ENCODE measurements around the gene SOX14. TPM values are rescaled to one million over a fixed set of nuclear protein-coding genes. Genes with fewer than 3 reads are reported as not detected.

SOX14 gene
- total and polyA plus RNA-seq, 2 experiments from 2014 or later = 0.39 TPM; not detected in 1

DNA sequence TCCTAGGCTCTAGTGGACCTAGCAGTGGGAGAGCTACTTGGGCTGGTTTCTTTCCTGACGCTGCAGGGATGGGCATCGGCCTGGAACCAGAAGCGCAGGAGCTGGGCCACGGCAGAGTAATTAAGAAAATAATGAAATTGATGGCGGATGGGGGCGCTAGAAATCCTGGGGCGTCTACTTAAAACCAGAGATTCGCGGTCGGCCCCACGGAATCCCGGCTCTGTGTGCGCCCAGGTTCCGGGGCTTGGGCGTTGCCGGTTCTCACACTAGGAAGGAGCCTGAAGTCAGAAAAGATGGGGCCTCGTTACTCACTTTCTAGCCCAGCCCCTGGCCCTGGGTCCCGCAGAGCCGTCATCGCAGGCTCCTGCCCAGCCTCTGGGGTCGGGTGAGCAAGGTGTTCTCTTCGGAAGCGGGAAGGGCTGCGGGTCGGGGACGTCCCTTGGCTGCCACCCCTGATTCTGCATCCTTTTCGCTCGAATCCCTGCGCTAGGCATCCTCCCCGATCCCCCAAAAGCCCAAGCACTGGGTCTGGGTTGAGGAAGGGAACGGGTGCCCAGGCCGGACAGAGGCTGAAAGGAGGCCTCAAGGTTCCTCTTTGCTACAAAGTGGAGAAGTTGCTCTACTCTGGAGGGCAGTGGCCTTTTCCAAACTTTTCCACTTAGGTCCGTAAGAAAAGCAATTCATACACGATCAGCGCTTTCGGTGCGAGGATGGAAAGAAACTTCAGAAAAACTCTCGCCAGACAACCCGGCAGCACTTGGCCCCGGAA lies 6.1 kb downstream of the SOX14 start:
- peaks cover 100% of the 10 kb centered on the region for H3K27me3 Mint-ChIP-seq (ENCODE audit: insufficient read depth, low read depth, poor library complexity)
- DNase-seq (ENCODE audit: low spot score) (peak; percentile 62), ATAC-seq (peak; percentile 2)
- H3K4me3 Mint-ChIP-seq = peak overlapping the region; percentile 83
- Histone ChIP-seq H3F3A (replicated peaks; ENCODE audit: low read depth) (peaks cover 38% of the 10 kb centered on the region), H3K36me3 (ENCODE audit: insufficient read depth) (no peaks in the 10 kb centered on the region), H3K9me2 (ENCODE audit: insufficient read depth) (no peaks in the 10 kb centered on the region), H2AFZ (peak overlapping the region; percentile 57; the same call in 1 of the 2 replicates), H3K79me2 (replicated peaks; ENCODE audit: insufficient read depth) (no peaks in the 10 kb centered on the region), H3K4me2 (peak overlapping the region; percentile 82), H4K20me1 (replicated peaks; ENCODE audit: insufficient read depth) (no peaks in the 10 kb centered on the region), H3K27ac (ENCODE audit: low read depth) (no peak overlapping the region), H3K4me3 (peak overlapping the region; percentile 49), H3K27me3 (ENCODE audit: insufficient read depth) (peaks cover 99% of the 10 kb centered on the region), H3K4me1 (ENCODE audit: insufficient read depth) (peaks cover 75% of the 10 kb centered on the region)
- H3K27ac Mint-ChIP-seq = no peak overlapping the region
- TF ChIP-seq EZH2 (IDR thresholded peaks at IDR 0.05; ENCODE audit: low read depth, unreplicated experiment) (peak; percentile 99), EZH2phosphoT487 (IDR thresholded peaks at IDR 0.05; ENCODE audit: unreplicated experiment) (peak; percentile 62), ZNF331 (CRISPR knock-in tag; IDR thresholded peaks at IDR 0.05; ENCODE audit: low read depth) (no peak), ZNF114 (CRISPR knock-in tag; IDR thresholded peaks at IDR 0.05) (no peak)
- TF ChIP-seq, protein P1, sequence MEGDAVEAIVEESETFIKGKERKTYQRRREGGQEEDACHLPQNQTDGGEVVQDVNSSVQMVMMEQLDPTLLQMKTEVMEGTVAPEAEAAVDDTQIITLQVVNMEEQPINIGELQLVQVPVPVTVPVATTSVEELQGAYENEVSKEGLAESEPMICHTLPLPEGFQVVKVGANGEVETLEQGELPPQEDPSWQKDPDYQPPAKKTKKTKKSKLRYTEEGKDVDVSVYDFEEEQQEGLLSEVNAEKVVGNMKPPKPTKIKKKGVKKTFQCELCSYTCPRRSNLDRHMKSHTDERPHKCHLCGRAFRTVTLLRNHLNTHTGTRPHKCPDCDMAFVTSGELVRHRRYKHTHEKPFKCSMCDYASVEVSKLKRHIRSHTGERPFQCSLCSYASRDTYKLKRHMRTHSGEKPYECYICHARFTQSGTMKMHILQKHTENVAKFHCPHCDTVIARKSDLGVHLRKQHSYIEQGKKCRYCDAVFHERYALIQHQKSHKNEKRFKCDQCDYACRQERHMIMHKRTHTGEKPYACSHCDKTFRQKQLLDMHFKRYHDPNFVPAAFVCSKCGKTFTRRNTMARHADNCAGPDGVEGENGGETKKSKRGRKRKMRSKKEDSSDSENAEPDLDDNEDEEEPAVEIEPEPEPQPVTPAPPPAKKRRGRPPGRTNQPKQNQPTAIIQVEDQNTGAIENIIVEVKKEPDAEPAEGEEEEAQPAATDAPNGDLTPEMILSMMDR (conservative IDR thresholded peaks at IDR 0.05; ENCODE audit: low read depth in 2 of 2) = peak in 1 of 2 experiments; percentile 2; a peak in 2 of 4 replicates
- H3K9me3 Mint-ChIP-seq = no peaks in the 10 kb centered on the region; the same call in 2 of the 3 replicates
- H3K4me1 Mint-ChIP-seq = peaks cover 68% of the 10 kb centered on the region
- no peaks in the 10 kb centered on the region; the same call in 2 of the 3 replicates for H3K36me3 Mint-ChIP-seq (ENCODE audit: low read depth)

DNA sequence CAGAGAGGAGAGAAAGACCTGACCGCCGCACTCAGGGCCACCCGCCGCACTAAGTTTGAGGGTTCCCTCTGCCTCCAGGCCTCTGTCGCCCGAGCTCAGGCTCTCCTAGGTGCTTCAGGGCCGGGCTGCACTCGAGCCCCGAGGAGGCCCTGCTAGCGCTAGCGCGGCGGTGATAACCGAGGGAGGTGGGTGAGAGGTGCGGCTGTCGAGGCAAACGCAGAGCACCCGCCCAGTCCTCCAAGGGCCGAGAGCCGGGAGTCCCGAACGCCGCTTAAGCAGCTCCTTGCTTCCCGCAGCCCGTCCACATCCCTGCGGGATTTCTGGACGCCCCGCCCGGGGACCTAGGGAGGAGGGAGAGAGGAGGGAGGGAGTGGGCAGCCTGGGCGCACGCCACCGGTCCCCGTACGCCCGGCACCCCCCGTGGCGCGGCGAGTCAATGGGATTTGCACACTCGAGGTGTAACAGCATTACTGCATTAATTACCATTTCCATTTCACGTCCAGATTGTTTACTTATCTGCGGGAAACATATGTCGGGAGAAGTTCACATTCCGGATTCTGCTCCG lies 6.8 kb downstream of the SOX14 start:
- Mint-ChIP-seq H3K27me3 (ENCODE audit: insufficient read depth, low read depth, poor library complexity) (peaks cover 100% of the 10 kb centered on the region), H3K4me3 (peak overlapping the region; percentile 83), H3K27ac (no peak overlapping the region), H3K9me3 (no peaks in the 10 kb centered on the region; the same call in 2 of the 3 replicates), H3K36me3 (ENCODE audit: low read depth) (no peaks in the 10 kb centered on the region), H3K4me1 (peaks cover 62% of the 10 kb centered on the region)
- peaks cover 99% of the 10 kb centered on the region for H3K27me3 ChIP-seq (ENCODE audit: insufficient read depth)
- peak overlapping the region; percentile 57; the same call in 1 of the 2 replicates for H2AFZ ChIP-seq
- ATAC-seq = peak; percentile 15
- no peaks in the 10 kb centered on the region for H4K20me1 ChIP-seq (replicated peaks; ENCODE audit: insufficient read depth)
- H3K79me2 ChIP-seq (replicated peaks; ENCODE audit: insufficient read depth) = no peaks in the 10 kb centered on the region
- H3K36me3 ChIP-seq (ENCODE audit: insufficient read depth) = no peaks in the 10 kb centered on the region
- no peaks in the 10 kb centered on the region for H3K9me2 ChIP-seq (ENCODE audit: insufficient read depth)
- H3F3A ChIP-seq (replicated peaks; ENCODE audit: low read depth) = peaks cover 31% of the 10 kb centered on the region
- peak overlapping the region; percentile 82 for H3K4me2 ChIP-seq
- H3K27ac ChIP-seq (ENCODE audit: low read depth) = no peak overlapping the region
- H3K4me3 ChIP-seq = peak overlapping the region; percentile 49
- peak; percentile 69 for DNase-seq (ENCODE audit: low spot score)
- H3K4me1 ChIP-seq (ENCODE audit: insufficient read depth) = peaks cover 74% of the 10 kb centered on the region
- TF ChIP-seq STAT1 (IDR thresholded peaks at IDR 0.05; ENCODE audit: unreplicated experiment) (no peak), ZNF331 (CRISPR knock-in tag; IDR thresholded peaks at IDR 0.05; ENCODE audit: low read depth) (no peak), EZH2 (IDR thresholded peaks at IDR 0.05; ENCODE audit: low read depth, unreplicated experiment) (no peak), ZNF114 (CRISPR knock-in tag; IDR thresholded peaks at IDR 0.05) (no peak), EZH2phosphoT487 (IDR thresholded peaks at IDR 0.05; ENCODE audit: unreplicated experiment) (no peak)
- TF ChIP-seq, protein P2, sequence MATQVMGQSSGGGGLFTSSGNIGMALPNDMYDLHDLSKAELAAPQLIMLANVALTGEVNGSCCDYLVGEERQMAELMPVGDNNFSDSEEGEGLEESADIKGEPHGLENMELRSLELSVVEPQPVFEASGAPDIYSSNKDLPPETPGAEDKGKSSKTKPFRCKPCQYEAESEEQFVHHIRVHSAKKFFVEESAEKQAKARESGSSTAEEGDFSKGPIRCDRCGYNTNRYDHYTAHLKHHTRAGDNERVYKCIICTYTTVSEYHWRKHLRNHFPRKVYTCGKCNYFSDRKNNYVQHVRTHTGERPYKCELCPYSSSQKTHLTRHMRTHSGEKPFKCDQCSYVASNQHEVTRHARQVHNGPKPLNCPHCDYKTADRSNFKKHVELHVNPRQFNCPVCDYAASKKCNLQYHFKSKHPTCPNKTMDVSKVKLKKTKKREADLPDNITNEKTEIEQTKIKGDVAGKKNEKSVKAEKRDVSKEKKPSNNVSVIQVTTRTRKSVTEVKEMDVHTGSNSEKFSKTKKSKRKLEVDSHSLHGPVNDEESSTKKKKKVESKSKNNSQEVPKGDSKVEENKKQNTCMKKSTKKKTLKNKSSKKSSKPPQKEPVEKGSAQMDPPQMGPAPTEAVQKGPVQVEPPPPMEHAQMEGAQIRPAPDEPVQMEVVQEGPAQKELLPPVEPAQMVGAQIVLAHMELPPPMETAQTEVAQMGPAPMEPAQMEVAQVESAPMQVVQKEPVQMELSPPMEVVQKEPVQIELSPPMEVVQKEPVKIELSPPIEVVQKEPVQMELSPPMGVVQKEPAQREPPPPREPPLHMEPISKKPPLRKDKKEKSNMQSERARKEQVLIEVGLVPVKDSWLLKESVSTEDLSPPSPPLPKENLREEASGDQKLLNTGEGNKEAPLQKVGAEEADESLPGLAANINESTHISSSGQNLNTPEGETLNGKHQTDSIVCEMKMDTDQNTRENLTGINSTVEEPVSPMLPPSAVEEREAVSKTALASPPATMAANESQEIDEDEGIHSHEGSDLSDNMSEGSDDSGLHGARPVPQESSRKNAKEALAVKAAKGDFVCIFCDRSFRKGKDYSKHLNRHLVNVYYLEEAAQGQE (IDR thresholded peaks at IDR 0.05; ENCODE audit: unreplicated experiment) = no peak

All from GM23338 (cell line).